ENCODE data around the gene TCF7L2.
A peak's percentile ranks its signal among the peaks of the same experiment; 100 is the strongest.

TCF7L2 gene

GRCh38 chr10:112958275-112958995 is 8.4 kb downstream of the TCF7L2 start:
- Histone ChIP-seq H3K79me2 (ENCODE audit: control insufficient read depth, insufficient read depth, low read length, poor library complexity) (peaks cover 16% of the 10 kb centered on the region), H2AFZ (ENCODE audit: insufficient read depth, low read length, poor library complexity) (no peak overlapping the region), H3K9ac (ENCODE audit: low read length) (no peak overlapping the region), H2BK120ac (ENCODE audit: insufficient read depth, low read length, poor library complexity) (peak overlapping the region; percentile 72), H3K27me3 (ENCODE audit: insufficient read depth, low read length) (no peaks in the 10 kb centered on the region), H3K4me3 (ENCODE audit: low read depth, low read length) (no peak overlapping the region), H4K12ac (ENCODE audit: low read depth, low read length) (no peak overlapping the region), H3K4ac (ENCODE audit: low read depth, low read length) (peak overlapping the region; percentile 87), H3K79me1 (ENCODE audit: low read length) (peaks cover 33% of the 10 kb centered on the region), H4K91ac (ENCODE audit: low read depth, low read length) (peak overlapping the region; percentile 68), H2AK5ac (ENCODE audit: low read length) (no peak overlapping the region), H3K14ac (ENCODE audit: low read length) (no peak overlapping the region), H3K4me2 (ENCODE audit: low read length) (peak overlapping the region; percentile 35), H2BK12ac (ENCODE audit: low read length) (no peak overlapping the region), H4K8ac (ENCODE audit: low read depth, low read length) (no peak overlapping the region), H3K4me1 (ENCODE audit: control insufficient read depth in 1 of 2, insufficient read depth in 2 of 2, low read length in 2 of 2) (peaks cover 26 to 33% of the 10 kb centered on the region in 2 experiments), H3K18ac (ENCODE audit: low read length) (no peak overlapping the region), H3K36me3 (ENCODE audit: control insufficient read depth in 1 of 2, insufficient read depth in 2 of 2, low read length in 2 of 2) (no peaks in the 10 kb centered on the region), H2BK5ac (ENCODE audit: low read depth, low read length, poor library complexity) (peak overlapping the region; percentile 61), H3K9me3 (ENCODE audit: insufficient read depth, low read depth, low read length) (no peaks in the 10 kb centered on the region), H3K23ac (ENCODE audit: low read length) (no peak overlapping the region), H3K27ac (ENCODE audit: low read depth, low read length) (peak overlapping the region; percentile 64)
- WGBS (ENCODE audit: extremely low coverage, insufficient coverage, insufficient read length) = no CpG with 5 or more reads among the region's 8 CpGs
- DNase-seq = peak in 1 of 2 donors; percentile 44

GRCh38 chr10:112959207-112959838 is 9.3 kb downstream of the TCF7L2 start:
- Histone ChIP-seq H3K4ac (ENCODE audit: low read depth, low read length) (peak overlapping the region; percentile 64), H2BK5ac (ENCODE audit: low read depth, low read length, poor library complexity) (no peak overlapping the region), H3K14ac (ENCODE audit: low read length) (no peak overlapping the region), H3K27me3 (ENCODE audit: insufficient read depth, low read length) (no peaks in the 10 kb centered on the region), H3K4me1 (ENCODE audit: control insufficient read depth in 1 of 2, insufficient read depth in 2 of 2, low read length in 2 of 2) (peaks cover 32 to 39% of the 10 kb centered on the region in 2 experiments), H3K27ac (ENCODE audit: low read depth, low read length) (peak overlapping the region; percentile 40), H3K79me2 (ENCODE audit: control insufficient read depth, insufficient read depth, low read length, poor library complexity) (peaks cover 11% of the 10 kb centered on the region), H2BK120ac (ENCODE audit: insufficient read depth, low read length, poor library complexity) (peak overlapping the region; percentile 5), H3K4me3 (ENCODE audit: low read depth, low read length) (no peak overlapping the region), H3K9me3 (ENCODE audit: insufficient read depth, low read depth, low read length) (no peaks in the 10 kb centered on the region), H3K18ac (ENCODE audit: low read length) (no peak overlapping the region), H3K4me2 (ENCODE audit: low read length) (no peak overlapping the region), H3K79me1 (ENCODE audit: low read length) (peaks cover 32% of the 10 kb centered on the region), H4K12ac (ENCODE audit: low read depth, low read length) (no peak overlapping the region), H3K9ac (ENCODE audit: low read length) (no peak overlapping the region), H2BK12ac (ENCODE audit: low read length) (no peak overlapping the region), H2AK5ac (ENCODE audit: low read length) (no peak overlapping the region), H2AFZ (ENCODE audit: insufficient read depth, low read length, poor library complexity) (no peak overlapping the region), H3K36me3 (ENCODE audit: control insufficient read depth in 1 of 2, insufficient read depth in 2 of 2, low read length in 2 of 2) (no peaks in the 10 kb centered on the region), H4K91ac (ENCODE audit: low read depth, low read length) (no peak overlapping the region), H3K23ac (ENCODE audit: low read length) (no peak overlapping the region), H4K8ac (ENCODE audit: low read depth, low read length) (no peak overlapping the region)
- no CpG with 5 or more reads among the region's 6 CpGs for WGBS (ENCODE audit: extremely low coverage, insufficient coverage, insufficient read length)
- no peak for DNase-seq

- Histone ChIP-seq H3K27ac (ENCODE audit: low read depth, low read length) (peak overlapping the region; percentile 43), H4K91ac (ENCODE audit: low read depth, low read length) (peak overlapping the region; percentile 83), H3K4me3 (ENCODE audit: low read depth, low read length) (no peak overlapping the region), H3K9me3 (ENCODE audit: insufficient read depth, low read depth, low read length) (no peaks in the 10 kb centered on the region), H3K4me2 (ENCODE audit: low read length) (no peak overlapping the region), H3K4ac (ENCODE audit: low read depth, low read length) (peak overlapping the region; percentile 30), H3K27me3 (ENCODE audit: insufficient read depth, low read length) (no peaks in the 10 kb centered on the region), H2BK12ac (ENCODE audit: low read length) (peak overlapping the region; percentile 81), H3K4me1 (ENCODE audit: control insufficient read depth in 1 of 2, insufficient read depth in 2 of 2, low read length in 2 of 2) (peaks cover 37 to 45% of the 10 kb centered on the region in 2 experiments), H3K18ac (ENCODE audit: low read length) (peak overlapping the region; percentile 86), H3K36me3 (ENCODE audit: control insufficient read depth in 1 of 2, insufficient read depth in 2 of 2, low read length in 2 of 2) (no peaks in the 10 kb centered on the region), H3K79me2 (ENCODE audit: control insufficient read depth, insufficient read depth, low read length, poor library complexity) (peaks cover 11% of the 10 kb centered on the region), H2AK5ac (ENCODE audit: low read length) (peak overlapping the region; percentile 68), H2BK5ac (ENCODE audit: low read depth, low read length, poor library complexity) (no peak overlapping the region), H2BK120ac (ENCODE audit: insufficient read depth, low read length, poor library complexity) (peak overlapping the region; percentile 75), H3K23ac (ENCODE audit: low read length) (no peak overlapping the region), H2AFZ (ENCODE audit: insufficient read depth, low read length, poor library complexity) (no peak overlapping the region), H3K14ac (ENCODE audit: low read length) (peak overlapping the region; percentile 73), H4K12ac (ENCODE audit: low read depth, low read length) (no peak overlapping the region), H3K9ac (ENCODE audit: low read length) (no peak overlapping the region), H4K8ac (ENCODE audit: low read depth, low read length) (peak overlapping the region; percentile 61), H3K79me1 (ENCODE audit: low read length) (peaks cover 37% of the 10 kb centered on the region)
- WGBS (ENCODE audit: extremely low coverage, insufficient coverage, insufficient read length) = no CpG with 5 or more reads among the region's 4 CpGs
- peak; percentile 43 to 68 for DNase-seq
These were observed 10.2 kb downstream of the TCF7L2 start for GRCh38 chr10:112960151-112960681.

- H4K12ac ChIP-seq (ENCODE audit: low read depth, low read length) = no peak overlapping the region
- no peak overlapping the region for H3K4me2 ChIP-seq (ENCODE audit: low read length)
- peaks cover 42 to 48% of the 10 kb centered on the region in 2 experiments for H3K4me1 ChIP-seq (ENCODE audit: control insufficient read depth in 1 of 2, insufficient read depth in 2 of 2, low read length in 2 of 2)
- no CpG with 5 or more reads among the region's 8 CpGs for WGBS (ENCODE audit: extremely low coverage, insufficient coverage, insufficient read length)
- H3K27me3 ChIP-seq (ENCODE audit: insufficient read depth, low read length) = no peaks in the 10 kb centered on the region
- H3K36me3 ChIP-seq (ENCODE audit: control insufficient read depth in 1 of 2, insufficient read depth in 2 of 2, low read length in 2 of 2) = no peaks in the 10 kb centered on the region
- no peak overlapping the region for H2BK12ac ChIP-seq (ENCODE audit: low read length)
- peaks cover 9% of the 10 kb centered on the region for H3K79me2 ChIP-seq (ENCODE audit: control insufficient read depth, insufficient read depth, low read length, poor library complexity)
- peak overlapping the region; percentile 28 for H4K91ac ChIP-seq (ENCODE audit: low read depth, low read length)
- no peak overlapping the region for H2BK5ac ChIP-seq (ENCODE audit: low read depth, low read length, poor library complexity)
- peaks cover 39% of the 10 kb centered on the region for H3K79me1 ChIP-seq (ENCODE audit: low read length)
- no peak overlapping the region for H3K23ac ChIP-seq (ENCODE audit: low read length)
- H3K9me3 ChIP-seq (ENCODE audit: insufficient read depth, low read depth, low read length) = no peaks in the 10 kb centered on the region
- H3K27ac ChIP-seq (ENCODE audit: low read depth, low read length) = peak overlapping the region; percentile 29
- H2BK120ac ChIP-seq (ENCODE audit: insufficient read depth, low read length, poor library complexity) = no peak overlapping the region
- H3K14ac ChIP-seq (ENCODE audit: low read length) = no peak overlapping the region
- H2AK5ac ChIP-seq (ENCODE audit: low read length) = no peak overlapping the region
- H2AFZ ChIP-seq (ENCODE audit: insufficient read depth, low read length, poor library complexity) = no peak overlapping the region
- DNase-seq = no peak
- no peak overlapping the region for H3K18ac ChIP-seq (ENCODE audit: low read length)
- H4K8ac ChIP-seq (ENCODE audit: low read depth, low read length) = no peak overlapping the region
- H3K4ac ChIP-seq (ENCODE audit: low read depth, low read length) = peak overlapping the region; percentile 13
- H3K4me3 ChIP-seq (ENCODE audit: low read depth, low read length) = no peak overlapping the region
- no peak overlapping the region for H3K9ac ChIP-seq (ENCODE audit: low read length)
These were observed 11.6 kb downstream of the TCF7L2 start for GRCh38 chr10:112961609-112962008.
